GM18508 (cell line): ENCODE measurements around the gene FOXC2.

Experiments
- ATAC-seq: cut with Tn5 transposase; IDR thresholded peaks from one replicate; pipeline ENCODE4 v1.9.1; 2021; ENCODE audit warnings: moderate number of reproducible peaks; ENCODE audit not compliant: insufficient read depth, unreplicated experiment

Gene FOXC2

DNA sequence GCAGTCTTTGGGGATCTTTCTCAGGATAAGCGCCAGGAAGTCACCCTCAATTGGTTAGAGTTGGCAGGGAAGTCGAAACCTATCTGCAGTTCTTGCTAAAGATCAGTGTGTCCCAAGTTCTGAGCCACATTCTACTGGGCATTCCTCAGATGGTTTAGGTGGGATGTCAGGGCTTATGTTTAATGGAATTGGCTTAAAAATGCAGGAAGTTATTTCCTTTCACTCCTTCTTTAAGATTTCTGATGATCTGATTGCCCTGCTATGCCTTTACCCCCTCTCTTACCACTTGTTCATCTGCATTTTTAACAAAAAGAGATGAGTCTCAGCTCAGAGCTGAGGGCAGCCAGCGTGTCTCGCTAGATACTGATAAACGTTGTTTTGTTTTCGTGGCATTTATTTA is 42.5 kb downstream of the FOXC2 start:
- ATAC-seq = no peak

DNA sequence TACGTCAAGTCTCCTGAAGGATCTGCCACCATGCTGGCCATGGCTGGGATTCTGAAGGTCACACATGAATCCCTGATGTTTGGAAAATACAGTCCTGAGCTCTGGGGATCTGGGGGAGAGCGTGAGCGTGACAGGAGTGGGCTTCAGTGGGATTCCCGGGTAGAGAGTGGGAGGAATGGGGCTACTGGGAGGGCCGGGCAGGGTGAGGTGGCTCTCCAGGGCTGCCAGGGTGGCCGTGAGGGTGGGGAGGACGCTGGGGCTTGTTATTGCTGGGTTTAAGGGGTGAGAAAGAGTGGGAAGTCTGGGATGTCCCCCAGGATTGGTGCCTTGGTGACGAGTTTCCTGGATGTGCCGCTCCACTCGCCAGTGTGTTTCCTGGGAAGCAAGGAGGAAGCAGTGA is 43.0 kb downstream of the FOXC2 start:
- ATAC-seq = no peak

DNA sequence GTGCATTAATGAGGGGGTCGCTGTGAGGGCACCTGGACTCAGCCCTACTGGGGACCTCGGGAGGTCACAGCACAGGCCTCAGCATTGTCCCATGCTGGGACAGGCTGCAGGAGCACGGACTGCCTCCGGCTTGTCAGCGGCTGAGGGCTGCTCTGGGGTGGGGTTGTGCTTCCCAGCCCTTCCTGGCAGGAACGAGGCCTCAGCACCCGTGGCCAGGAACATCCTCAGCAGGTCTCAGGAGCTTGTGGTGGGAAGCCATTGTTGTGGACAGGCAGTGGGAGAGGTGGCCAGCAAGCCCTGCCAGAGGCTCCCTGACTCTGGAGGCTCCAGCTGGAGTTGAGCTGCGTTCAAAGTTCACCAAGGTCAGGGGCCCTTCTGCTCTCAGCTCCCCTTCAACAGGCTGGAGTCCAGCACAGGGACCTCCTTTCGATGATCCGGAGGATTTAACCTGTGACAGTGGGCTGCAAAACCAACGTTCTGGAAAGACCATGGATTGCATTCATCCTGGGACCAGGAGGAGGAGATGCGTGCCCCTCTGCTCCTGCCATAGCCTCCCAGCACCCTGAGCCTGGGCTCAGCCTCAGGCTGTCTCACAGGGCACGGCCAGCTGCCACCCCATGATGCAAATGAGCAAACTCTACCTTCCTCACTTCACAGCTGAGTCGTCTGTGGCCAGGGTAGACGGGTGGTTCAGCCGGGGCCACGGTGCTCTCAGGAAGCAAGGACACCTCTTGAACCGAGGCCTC is 44.3 kb downstream of the FOXC2 start:
- no peak for ATAC-seq

DNA sequence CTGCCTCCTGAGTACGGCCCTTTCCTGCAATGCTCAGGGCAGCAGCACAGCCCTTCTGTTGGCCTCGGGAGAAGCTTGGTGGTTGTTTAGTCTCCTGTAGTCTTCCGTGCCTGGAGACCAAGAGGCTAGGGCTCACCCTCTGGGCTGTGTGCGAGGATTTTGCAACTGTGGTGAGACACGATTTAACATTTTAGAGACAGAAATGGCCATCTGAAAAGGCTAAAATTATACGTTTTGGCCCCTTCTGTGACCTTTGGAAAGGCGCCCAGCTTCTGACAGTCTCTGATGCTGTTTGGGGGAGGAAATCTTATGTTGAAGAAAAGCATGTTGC is 44.9 kb downstream of the FOXC2 start:
- ATAC-seq = no peak

DNA sequence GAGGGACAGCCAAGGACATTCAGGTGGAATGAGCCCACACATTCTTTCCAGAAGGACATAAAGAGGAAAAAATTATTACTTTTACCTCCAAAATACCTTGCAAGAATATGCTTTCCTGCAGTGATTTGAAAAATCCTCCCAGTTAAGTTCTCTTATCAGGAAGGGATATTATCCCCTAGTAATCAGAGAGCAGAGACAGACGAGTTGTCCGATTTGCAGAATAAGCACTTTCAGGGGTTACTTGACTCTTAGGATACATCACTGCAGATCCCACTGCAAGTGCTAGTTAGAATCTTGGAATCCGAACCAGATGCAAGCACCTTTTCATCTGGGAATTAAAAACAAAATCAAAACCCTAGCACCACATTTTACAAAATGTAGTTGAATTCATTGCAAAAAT is 45.3 kb downstream of the FOXC2 start:
- no peak for ATAC-seq

DNA sequence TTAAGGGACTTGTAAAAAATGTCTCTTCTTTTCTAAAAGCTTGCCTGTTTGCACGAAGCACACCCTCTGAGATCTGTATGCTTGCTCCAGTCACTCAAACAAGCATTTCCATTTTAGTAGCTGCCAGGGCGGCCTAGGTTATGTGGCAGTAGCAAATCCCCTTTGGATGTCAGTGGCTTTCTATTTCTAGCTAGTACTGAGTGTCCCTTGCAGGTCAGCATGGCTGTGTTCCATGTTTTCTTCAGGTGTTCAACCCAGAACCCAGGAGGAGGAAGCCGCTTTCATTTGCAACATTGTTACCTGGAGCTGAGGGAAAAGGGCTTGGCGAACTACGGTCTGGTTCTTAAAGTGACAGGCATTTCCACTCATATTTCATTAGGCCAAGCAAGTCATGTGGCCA is 48.1 kb downstream of the FOXC2 start:
- ATAC-seq = no peak

DNA sequence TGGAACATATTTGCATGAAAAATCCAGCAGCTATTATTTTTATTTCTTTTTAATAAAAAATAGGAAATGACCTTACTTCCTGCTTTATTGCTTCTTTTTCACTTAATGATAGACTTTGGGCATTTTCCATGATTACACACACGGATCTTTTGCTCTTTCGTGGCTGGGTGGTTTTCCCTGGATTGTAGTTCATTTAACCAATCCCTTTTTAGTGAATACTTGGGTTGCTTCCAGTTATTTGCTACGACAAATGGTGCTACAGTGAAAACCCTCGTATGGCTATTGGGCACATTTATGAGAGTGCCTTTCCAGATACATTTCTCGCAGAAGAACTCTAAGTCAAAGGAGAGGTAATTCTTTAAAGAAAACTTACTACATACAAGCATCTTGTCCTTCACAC is 50.3 kb downstream of the FOXC2 start:
- ATAC-seq = no peak

DNA sequence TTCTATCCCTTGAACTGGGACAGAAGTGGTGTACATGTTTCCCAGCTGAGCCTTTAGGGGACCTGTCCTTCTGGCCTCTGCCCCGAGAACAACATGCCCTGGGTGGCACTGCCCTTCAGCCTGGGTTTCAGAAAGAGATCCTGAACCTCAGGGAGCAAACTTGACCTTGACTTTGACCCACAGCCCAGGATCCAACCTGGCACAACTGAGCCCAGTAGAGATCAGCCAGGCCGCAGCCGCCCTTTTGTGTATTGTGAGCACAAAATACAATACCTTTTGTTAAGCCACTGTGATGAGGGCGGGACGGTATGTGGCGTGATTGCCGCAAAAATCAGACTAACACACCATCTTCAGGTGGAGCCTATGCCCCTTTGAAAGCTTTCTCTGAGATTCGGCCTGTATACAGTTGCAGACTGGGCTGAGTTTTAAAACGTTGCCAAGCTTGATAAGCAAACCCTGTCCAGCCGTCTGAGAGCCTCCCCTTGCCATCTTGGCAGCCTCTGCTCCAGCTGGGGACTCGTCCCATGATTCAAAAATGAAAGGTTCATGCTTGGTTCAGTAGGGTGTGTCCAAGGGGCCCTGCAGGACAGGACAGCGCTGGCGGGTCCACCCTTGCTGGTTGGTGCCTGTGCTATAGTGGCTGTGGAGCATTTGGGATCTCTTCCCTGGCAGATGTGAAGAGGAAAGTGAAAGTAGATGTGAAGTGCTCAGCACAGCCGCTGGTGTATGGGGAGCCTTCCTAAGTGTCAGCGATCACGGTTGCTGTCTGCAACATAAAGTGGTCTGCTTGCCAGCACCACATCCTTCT is 52.0 kb downstream of the FOXC2 start:
- ATAC-seq = no peak
